Thyroid gland (tissue), 4 donors: ENCODE measurements around the gene TMPRSS11B. TPM values are rescaled to one million over a fixed set of nuclear protein-coding genes. Genes with fewer than 3 reads are reported as not detected.

ENCODE experiments used
- DNase-seq, 2 donors: peaks; one replicate each; pipeline ENCODE4 v3.0.0-alpha.2; 2019
- H3K27ac ChIP-seq, 3 donors: fragments of 200-600 bp; sonication (generic); 1 replicate in 2 of 3; 2 replicates in 1 of 3; pipeline ENCODE4 v1.5.1; 2016 to 2019; ENCODE audit warnings: mild to moderate bottlenecking in 1 of 3, moderate library complexity in 1 of 3
- H3K27me3 ChIP-seq: fragments of 200-600 bp; sonication (generic); one replicate; pipeline ENCODE4 v1.5.1; 2019
- H3K36me3 ChIP-seq, 2 donors: fragments of 200-600 bp; sonication (generic); one replicate each; pipeline ENCODE4 v1.5.1; 2016 to 2019
- H3K4me1 ChIP-seq, 2 donors: fragments of 200-600 bp; sonication (generic); one replicate each; pipeline ENCODE4 v1.5.1; 2017 to 2019
- H3K4me3 ChIP-seq, 3 donors: fragments of 200-600 bp; sonication (generic); replicated peaks in 1 of 3; 1 replicate in 2 of 3; 2 replicates in 1 of 3; pipeline ENCODE4 v1.5.1; 2016; ENCODE audit warnings: mild to moderate bottlenecking in 1 of 3
- H3K9me3 ChIP-seq: fragments of 200-600 bp; sonication (generic); one replicate; pipeline ENCODE4 v1.5.1; 2017
- CTCF ChIP-seq, 6 experiments: fragments of 200-600 bp in 3 of 6; fragments of 450-650 bp in 3 of 6; sonication (generic) in 3 of 6; IDR thresholded peaks; one replicate each; pipeline ENCODE4 v1.5.1; 2016 to 2019; ENCODE audit warnings: antibody characterized with exemption in 6 of 6, mild to moderate bottlenecking in 2 of 6, inconsistent platforms in 1 of 6, moderate library complexity in 1 of 6
- POLR2A ChIP-seq, 2 donors: fragments of 450-650 bp; IDR thresholded peaks; one replicate each; pipeline ENCODE4 v1.6.1; 2017; ENCODE audit warnings: antibody characterized with exemption in 2 of 2, mild to moderate bottlenecking in 2 of 2, moderate library complexity in 1 of 2
- WGBS, 2 donors: methylation state at CpG; one replicate each; pipeline ENCODE4 v1.1.5; 2017; 5-methylcytosine and 5-hydroxymethylcytosine counted together
- intact Hi-C: fragments of 100-400 bp; cut with DNase I; formaldehyde crosslinking; loops from one replicate; pipeline ENCODE4 v1.15.1; 2023
- total RNA-seq, 4 donors: library from RNA; depleted of rRNA; stranded (reverse); fragments of >200 nt; gene quantifications; one replicate each; pipeline ENCODE4 v1.2.3, GENCODE V29; 2016

Gene TMPRSS11B
- total RNA-seq, 4 donors from 2014 or later: not detected

- Histone ChIP-seq H3K4me3 (no peak overlapping the region), H3K36me3 (no peaks in the 10 kb centered on the region), H3K27me3 (no peaks in the 10 kb centered on the region), H3K27ac (no peak overlapping the region), H3K4me1 (no peaks in the 10 kb centered on the region), H3K9me3 (no peaks in the 10 kb centered on the region)
- no peak for TF ChIP-seq POLR2A (IDR thresholded peaks at IDR 0.05)
- no peak for TF ChIP-seq CTCF (IDR thresholded peaks at IDR 0.05)
- WGBS, 2 donors: 27 to 38% methylated on average over 2 of the region's 2 CpGs
- no peak for DNase-seq
- intact Hi-C loops: no loop called here
Measured at GRCh38 chr4:68176904-68177303, 68.6 kb downstream of the TMPRSS11B start.

Other genes with a start within 250 kb of the TMPRSS11B start
- gene TMPRSS11F, start 115.8 kb downstream of the TMPRSS11B start, total RNA-seq: not detected
- 10 to 100 TPM; 72.1 to 96.0 (median 83.2) TPM for gene YTHDC1, start 104.4 kb upstream of the TMPRSS11B start, total RNA-seq
- gene TMPRSS11E, start 201.8 kb upstream of the TMPRSS11B start, total RNA-seq: under 1 TPM in 1 of 4 donors, not detected in 3; 0.24 TPM